PC-3 (cell line): Measurements from ENCODE around the gene RAB44.

ENCODE experiments used
- CTCF ChIP-seq: fragments of 300-600 bp; sonication (generic); conservative IDR thresholded peaks from 2 replicates; pipeline ENCODE4 v1.5.1; 2017; ENCODE audit warnings: antibody characterized with exemption, low read depth, mild to moderate bottlenecking, low read length
- EZH2 ChIP-seq: fragments of 300-600 bp; sonication (generic); IDR thresholded peaks from one replicate; pipeline ENCODE4 v1.6.1; 2017; ENCODE audit warnings: antibody characterized with exemption, mild to moderate bottlenecking, low read length; ENCODE audit not compliant: unreplicated experiment
- EZH2phosphoT487 ChIP-seq: fragments of 300-600 bp; sonication (generic); IDR thresholded peaks from 2 replicates; pipeline ENCODE4 v1.6.1; 2018; ENCODE audit warnings: mild to moderate bottlenecking, antibody characterized with exemption, low read length, borderline replicate concordance

GRCh38 chr6:36751091-36751490 is 53.5 kb downstream of the RAB44 start:
- no peak for TF ChIP-seq EZH2
- TF ChIP-seq CTCF: no peak
- TF ChIP-seq EZH2phosphoT487: no peak
